ENCODE results near the gene NUDT4B.
"Not testable (repeated sequence)": the region's sequence is repeated elsewhere in the genome, so short reads cannot be mapped to it uniquely, and the experiment has no call there.

The NUDT4B gene

DNA sequence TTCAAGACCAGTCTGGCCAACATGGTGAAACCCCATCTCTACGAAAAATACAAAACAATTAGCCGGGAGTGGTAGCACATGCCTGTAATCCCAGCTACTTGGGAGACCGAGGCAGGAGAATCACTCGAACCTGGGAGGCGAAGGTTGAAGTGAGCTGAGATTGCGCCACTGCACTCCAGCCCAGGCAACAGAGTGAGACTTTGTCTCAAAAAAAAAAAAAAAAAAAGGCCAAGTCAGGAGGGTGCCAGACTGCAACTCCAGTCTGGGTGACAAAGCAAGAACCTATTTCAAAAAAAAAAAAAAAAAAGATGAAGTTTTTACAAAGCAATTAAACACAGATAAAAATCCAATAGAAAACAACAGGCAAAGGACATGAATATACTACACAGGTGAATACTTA, 9.9 kb upstream of the NUDT4B start:
- DNase-seq: not testable (repeated sequence)

DNA sequence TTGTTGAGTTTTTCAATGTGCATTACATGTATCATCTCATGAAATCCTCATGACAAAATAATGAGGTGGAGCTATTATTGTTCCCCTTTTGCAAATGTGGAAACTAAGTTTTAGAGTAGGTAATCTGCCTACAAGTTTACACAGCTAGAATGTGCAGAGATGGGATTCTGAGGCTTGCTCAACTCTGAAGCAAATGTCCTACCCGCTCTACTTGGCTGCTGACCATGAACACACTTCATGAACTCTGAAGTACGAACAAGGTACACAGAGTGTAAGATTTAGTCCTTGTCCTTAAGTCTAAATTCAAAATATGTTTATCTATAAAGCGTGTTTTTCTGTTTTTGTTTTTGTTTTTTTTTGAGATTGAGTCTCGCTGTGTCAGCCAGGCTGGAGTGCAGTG, 5.4 kb upstream of the NUDT4B start:
- not testable (repeated sequence) for DNase-seq

DNA sequence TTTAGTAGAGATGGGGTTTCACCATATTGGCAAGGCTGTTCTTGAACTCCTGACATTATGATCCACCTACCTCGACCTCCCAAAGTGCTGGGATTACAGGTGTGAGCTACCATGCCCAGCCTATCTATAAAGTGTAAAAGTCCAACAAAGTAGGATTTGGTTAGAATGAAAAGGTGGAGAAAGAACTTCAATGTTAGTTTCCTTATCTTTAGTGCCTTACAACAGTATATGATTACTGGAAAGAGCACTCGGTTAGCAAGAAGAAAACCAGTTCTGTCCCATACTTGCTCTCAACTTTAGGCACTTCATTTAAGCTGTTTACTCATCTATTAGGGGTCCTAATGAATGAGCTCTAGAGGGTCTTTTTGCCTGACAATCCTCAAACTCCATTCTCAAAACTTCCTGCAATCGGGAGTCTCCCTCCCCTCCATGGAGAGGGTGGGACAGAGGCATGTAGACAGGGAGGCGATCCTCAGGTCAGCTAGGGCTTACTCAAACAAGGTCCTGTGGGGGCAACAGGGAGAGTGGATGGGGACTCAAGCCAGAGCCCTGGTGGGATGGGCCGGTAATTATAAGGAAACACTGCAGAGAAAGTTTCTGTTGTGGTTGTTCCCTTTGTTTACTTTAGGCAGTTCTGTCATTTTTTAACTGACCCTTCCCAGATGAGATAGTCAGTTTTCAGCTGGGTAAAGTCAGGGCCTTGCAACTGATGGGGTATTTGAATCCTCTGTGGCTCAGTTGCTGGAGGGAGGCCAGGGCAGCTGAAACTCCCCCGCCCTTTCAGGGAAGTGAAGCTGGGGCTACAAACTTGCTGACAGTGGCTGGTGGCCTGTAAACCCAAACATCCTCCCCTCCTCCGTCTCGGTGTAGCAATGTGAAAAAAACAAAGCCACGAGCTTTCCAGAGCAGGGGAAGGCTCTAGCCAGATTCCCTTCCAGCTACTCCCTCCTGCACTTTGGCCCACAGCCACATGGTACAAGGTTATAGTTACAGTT, 4.6 kb upstream of the NUDT4B start:
- DNase-seq: not testable (repeated sequence)

DNA sequence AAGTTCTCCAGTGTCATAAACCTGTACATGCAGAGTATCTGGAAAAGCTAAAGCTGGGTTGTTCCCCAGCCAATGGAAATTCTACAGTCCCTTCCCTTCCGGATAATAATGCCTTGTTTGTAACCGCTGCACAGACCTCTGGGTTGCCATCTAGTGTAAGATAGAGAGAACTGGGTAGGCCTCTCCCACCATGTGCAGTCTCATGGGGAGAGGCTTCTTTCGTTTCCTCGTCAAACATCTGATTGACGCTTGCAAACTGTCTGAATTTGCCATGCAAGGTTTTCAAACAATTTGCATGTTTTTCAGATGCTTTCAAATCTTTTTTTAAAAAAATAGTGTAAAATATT, 734 bp downstream of the NUDT4B start:
- DNase-seq: not testable (repeated sequence)

DNA sequence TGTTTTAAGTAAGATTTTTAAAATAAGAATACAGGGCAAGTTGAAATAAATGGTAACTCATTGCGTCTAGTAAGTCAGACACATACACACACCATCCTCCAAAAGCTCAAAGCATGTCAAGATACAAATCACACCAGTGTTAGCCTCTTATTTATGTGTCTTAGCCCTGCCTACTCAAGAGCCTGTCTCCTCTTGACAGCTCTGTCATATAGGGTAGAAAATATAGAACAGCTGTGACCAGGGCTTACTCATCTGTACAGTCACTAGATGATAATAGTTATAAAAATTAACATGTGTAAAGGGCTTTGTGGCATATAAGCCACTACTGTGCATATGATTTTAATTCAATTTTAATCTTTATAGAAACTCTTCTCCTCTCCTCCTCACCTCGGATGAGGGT, 7.7 kb downstream of the NUDT4B start:
- DNase-seq: not testable (repeated sequence)

DNA sequence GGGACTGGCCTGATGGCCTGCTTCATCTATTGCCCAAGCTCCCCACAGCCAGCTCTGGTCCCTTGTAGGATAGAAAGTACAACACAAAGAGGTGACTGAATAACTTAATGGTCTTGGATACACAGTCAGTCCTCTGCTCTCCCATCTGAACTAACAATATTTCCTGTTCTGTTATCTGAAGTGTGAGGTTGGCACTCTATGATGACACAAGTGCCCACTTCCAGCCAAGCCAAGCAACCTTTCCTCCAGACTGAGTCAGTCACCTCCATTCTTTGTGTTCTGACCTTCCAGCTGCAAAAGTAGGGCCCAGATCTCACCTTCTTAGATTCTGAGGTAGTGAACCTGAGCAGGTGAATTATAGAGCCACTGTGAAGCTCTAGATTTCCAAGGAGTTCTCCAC, 8.9 kb downstream of the NUDT4B start:
- not testable (repeated sequence) for DNase-seq

DNA sequence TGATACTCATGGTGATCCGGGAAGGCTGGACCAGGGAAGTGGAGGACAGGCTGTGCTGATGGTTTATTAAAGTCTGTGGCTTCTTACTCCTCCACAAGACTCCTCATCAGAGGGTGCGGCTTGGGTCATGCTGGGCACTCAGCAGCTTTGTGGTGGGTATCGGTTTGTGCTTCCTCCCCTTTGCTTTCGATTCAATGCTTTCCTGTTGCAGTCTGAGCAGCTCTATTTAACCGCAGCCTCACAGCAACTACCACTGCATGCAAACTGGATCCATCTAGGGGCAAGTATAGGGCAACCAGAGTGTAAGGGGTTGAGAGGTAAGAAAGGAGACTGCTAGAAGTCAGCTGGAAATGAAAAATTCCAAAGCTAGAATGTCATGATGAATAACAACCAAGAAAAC, 9.8 kb downstream of the NUDT4B start:
- DNase-seq: not testable (repeated sequence)

DNA sequence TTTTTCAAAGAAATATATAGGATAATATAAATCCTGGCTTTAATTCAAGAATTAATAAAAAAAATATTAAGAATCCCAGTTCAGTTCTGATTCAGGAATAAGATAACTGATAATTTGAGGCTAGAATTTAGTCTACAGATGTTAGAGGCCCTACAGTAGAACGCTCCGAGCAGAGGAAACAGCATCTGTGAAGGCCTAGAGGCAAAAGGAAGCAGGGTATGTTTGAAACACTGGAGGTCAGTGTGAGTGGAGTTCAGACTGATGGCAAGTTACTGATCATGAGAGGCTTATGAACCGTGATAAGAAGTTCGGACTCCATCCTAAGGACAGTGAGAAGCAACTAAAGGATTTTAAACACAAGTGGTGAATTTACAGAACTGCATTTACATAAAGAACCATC, 10.4 kb downstream of the NUDT4B start:
- not testable (repeated sequence) for DNase-seq

DNA sequence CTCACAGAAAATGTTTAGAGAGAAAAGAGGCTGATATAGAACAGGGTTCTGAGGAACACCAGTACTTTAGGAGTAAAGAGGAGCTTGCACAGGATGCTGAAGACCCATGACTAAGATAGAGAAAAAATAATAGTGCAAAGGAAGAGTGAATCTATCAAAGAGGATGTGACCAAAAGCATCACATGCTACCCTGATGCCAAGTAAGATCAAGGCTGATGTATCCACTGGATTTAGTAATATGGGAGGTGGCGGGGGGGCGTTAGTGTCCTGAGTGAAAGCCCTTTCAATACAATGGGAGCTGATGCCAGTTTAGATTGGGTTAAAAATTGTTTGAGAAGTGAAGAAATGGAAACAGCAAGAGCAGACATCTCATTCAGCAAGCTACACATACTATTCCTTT, 11.2 kb downstream of the NUDT4B start:
- DNase-seq: not testable (repeated sequence)

DNA sequence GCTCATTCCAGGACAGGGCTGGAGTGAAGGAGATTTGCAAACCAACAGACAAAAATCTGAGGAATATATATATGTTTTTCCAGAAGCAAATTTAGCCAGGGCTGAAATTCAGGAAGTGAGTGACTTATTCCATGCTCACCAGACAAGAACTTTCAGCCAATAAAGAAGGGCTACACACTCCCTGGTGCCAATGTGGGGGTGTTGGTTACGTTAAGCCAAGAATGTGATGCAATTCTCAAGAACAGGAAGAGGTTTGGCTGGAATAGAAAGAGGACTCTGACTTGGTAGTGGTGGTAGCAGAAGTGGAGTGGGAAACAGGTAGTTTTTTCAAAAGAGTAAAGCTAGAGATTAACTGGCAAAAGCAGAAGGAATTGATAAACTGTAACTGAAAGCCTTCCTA, 11.6 kb downstream of the NUDT4B start:
- DNase-seq: not testable (repeated sequence)

DNA sequence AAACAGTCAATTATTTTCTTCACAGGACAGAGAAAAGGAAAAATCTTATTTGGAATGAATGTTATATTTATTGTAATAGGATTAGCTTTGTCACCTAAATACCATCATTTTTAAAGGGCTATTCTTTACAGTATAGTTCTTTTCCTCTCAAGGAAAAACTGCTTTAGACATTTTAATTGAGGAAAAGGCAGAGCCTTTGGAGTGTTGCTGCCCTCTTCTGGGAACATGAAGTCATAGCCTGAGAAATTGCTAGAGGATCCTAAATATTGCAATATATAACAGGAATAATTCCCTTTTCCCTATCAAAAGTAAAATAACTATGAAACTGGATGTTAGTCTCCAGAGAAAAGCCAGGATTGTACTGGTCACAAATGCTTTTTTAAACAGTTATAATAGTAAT, 12.8 kb downstream of the NUDT4B start:
- DNase-seq: not testable (repeated sequence)

DNA sequence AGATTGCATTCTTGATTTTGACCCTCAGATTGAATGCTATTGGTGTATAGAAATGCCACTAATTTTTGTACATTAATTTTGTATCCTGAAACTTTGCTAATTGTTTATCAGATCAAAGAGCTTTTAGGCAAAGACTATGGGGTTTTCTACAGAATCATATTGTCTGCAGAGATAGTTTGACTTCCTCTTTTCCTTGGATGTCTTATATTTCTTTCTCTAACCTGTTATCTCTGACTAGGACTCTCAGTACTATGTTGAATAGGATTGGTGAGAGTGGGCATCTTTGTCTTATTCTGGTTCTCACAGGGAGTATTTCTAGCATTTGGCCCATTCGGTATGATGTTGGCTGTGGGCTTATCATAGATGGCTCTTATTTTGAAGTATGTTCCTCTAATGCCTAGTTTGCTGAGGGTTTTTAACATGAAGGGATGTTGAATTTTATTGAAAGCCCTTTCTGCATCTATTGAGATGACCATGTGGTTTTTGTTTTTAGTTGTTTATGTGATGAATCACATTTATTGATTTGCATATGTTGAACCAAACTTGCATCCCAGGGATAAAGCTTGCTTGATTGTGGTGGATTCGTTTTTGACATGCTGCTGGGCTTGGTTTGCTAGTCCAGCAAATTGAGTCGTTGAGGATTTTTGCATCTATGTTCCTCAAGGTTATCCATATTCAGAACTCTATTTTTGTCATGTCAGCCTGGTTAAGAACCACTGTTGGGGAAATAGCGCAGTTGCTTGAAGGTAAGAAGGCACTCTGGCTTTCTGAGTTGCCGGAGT, 16.9 kb downstream of the NUDT4B start:
- not testable (repeated sequence) for DNase-seq

DNA sequence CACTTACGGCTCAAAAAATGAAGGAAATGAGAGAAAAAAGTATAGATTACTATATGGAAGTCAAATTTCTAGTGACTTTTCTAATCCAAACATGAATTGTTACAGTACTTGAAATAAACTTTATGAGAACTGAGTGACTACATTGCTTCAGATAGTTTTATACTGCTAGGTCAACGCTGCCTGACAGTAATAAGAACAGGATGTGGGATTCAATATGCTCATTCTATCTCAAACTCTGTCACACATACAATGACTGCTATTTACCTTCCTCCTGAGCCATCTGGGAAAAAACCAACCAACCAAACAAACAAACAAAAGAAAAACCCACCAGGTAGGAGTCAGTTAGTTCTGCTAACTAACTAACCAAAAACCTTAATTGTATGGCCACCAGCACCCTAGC, 20.0 kb downstream of the NUDT4B start:
- not testable (repeated sequence) for DNase-seq

DNA sequence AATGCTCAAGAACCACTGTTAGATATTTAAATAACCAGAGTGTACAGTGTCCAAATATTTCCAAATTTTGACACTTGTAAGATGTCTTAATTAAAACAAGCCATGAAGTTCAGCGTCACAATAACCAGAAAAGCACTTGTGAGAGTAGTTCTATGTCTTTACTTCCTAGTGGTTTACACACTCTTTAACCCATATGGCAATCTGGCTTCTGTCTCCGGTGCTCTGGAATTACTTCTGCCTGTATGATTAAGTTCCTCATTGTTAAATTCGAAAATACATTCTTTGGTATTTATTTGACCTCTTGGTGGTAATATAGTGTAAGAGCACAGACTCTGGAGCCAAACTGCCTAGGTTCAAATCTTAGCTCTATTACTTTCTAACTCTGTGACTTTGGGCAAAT, 20.9 kb downstream of the NUDT4B start:
- DNase-seq: not testable (repeated sequence)

DNA sequence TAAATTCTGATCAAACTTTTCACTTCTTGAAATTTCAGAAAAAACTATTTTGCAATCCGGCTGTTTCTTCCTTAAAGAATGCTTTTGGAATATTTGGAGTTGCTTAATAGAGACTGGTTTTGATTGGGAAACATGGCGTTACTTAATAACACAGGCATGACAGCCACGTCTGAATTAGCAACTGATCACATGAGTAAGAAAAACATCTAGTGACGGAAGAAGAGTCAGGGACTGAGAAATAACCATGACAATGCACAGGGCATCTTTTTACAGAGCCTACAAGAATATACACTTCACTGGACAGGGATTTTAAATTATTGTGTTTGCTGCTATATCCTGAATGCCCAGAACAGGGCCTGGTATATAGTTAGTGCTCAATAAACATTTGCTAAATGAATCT, 25.1 kb downstream of the NUDT4B start:
- not testable (repeated sequence) for DNase-seq

DNA sequence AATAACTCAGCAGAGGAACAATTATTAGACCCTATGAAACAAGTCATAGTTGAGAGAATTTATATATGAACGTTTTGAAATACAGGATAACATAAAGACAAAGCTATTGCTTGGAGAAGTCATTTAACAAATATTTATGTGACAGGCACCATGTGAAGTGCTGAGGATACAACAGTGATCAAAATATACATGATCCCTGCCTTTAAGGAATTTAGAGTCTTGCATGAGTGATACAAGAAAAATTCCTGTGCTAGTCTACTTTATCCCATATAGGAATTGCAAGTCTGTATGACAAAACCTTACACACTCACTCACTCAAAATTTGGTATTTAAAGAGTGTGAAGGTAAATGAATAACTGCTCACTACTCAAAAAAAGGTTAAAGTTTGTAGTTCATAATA, 25.5 kb downstream of the NUDT4B start:
- DNase-seq: not testable (repeated sequence)

DNA sequence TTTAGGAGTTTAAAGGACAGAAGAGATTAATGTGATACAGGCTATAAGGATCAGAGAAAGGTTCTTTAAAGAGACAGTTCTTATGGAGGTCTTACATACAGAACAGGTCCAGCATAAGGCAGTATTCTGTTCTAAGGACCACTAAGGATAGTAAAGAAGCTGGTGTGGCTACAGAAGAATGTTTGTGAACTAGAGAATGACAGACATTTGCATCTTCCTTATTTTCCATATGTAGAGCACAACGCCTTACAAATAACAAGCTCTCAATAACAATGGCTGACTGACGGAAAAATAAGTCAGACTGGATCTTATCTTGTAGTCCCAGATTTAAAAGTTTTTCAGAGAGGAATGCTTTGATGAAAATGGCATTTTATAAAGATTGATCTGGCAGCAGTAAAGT, 26.7 kb downstream of the NUDT4B start:
- DNase-seq: not testable (repeated sequence)

DNA sequence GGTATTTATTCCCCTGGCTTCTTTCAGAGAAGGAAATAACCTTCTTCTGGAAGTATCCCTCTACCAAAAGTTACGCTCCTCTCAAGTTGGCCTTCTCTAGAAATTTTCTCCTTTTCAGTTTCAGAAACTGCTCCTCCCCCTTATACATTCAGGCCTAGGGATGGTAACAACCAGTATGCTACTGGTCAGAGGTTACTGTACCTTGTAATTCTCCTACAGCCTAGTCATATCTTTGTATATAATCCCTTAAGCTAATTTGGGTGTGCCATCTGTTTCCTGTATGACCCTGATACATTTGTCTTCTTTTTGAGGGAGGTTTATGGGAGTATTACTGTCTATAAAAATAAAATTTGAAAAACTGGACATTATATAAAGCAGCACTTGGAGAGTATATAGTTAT, 29.1 kb downstream of the NUDT4B start:
- DNase-seq: not testable (repeated sequence)

DNA sequence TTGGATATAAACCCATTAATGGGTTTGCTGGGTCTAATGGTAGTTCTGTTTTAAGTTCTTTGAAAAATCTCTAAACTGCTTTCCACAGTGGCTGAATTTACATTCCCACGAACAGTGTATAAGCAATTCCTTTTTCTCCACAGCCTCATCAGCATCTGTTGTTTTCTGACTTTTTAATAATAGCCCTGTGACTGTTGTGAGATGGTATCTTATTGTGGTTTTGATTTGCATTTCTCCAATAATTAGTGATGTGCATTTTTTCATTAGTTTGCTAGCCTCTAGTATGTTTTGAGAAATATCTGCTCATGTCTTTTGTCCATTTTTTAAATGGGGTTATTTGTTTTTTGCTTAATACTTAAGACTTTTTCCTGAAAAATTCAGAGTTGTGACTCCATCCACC, 31.8 kb downstream of the NUDT4B start:
- DNase-seq: not testable (repeated sequence)

DNA sequence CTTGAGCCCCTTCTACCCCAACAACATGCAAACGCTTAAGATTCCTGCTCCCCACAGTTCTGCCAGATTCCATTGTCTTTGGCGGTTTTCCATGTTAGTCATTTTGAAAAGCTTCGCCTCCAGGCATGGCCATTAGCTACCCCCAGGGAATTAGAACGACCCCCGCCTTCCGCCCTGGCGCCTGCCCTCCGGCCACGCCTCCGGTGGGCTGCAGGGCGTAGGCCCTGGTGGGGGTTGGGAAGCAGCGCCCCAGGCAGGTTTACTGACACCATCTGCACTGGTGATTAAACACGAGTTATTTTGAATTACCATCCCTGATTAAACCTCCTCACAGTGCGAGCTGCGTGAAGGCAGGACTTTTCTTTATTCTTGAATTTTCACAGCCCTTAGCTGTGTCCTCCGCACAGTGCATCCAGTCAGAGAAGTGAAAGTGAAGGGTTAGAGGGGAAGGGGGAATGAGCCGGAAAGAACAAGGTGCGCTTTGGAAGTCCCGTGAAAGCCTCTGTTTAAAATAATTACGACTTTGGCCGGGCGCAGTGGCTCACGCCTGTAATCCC, 43.0 kb downstream of the NUDT4B start:
- DNase-seq: not testable (repeated sequence)

DNA sequence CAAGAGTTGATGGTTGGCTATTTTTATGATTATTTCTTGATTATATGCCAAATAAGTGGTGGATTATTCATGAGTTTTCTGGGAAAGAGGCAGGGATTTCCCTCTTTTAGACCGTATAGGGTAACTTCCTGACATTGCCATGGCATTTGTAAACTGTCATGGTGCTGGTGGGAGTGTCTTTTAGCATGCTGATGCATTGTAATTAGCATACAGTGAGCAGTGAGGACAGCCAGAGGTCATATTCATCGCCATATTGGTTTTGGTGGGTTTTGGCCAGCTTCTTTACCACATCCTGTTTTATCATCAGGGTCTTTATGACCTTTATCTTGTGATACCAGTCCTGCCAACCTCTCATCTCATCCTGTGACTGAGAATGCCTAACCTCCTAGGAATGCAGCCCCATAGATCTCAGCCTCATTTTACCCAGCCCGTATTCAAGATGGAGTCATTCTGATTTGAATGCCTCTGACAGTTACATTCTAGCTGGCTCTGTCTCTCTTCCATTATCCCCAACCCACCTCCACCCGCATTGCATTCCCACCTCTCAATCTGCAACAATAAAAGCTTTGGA, 45.3 kb downstream of the NUDT4B start:
- DNase-seq: not testable (repeated sequence)

All from hippocampal formation (tissue), 2 donors.